Fibroblast of mammary gland (primary cell): ENCODE data around the gene IL1RL1.

ENCODE experiments used
- DNase-seq: peaks from one replicate; pipeline ENCODE4 v3.0.0-alpha.2; 2010; ENCODE audit warnings: low read depth
- H3K4me3 ChIP-seq: 2 replicates; pipeline ENCODE4 v1.5.1; 2011; ENCODE audit warnings: low read depth, mild to moderate bottlenecking, low read length, moderate library complexity; ENCODE audit not compliant: control insufficient read depth
- CTCF ChIP-seq: conservative IDR thresholded peaks from 2 replicates; pipeline ENCODE4 v1.5.1; 2011; ENCODE audit warnings: low read depth, low read length, inconsistent platforms; ENCODE audit not compliant: control insufficient read depth, insufficient read depth

Gene IL1RL1

GRCh38 chr2:102313025-102313424 is 1.7 kb downstream of the IL1RL1 start:
- no peak overlapping the region for H3K4me3 ChIP-seq
- no peak for TF ChIP-seq CTCF
- peak; percentile 93 for DNase-seq

- no peak overlapping the region for H3K4me3 ChIP-seq
- TF ChIP-seq CTCF, result no peak
- no peak for DNase-seq
Measured at GRCh38 chr2:102313471-102313870, 2.1 kb downstream of the IL1RL1 start.

GRCh38 chr2:102313950-102314349 is 2.6 kb downstream of the IL1RL1 start:
- no peak for TF ChIP-seq CTCF
- H3K4me3 ChIP-seq, result no peak overlapping the region
- DNase-seq, result peak; percentile 77

- no peak for DNase-seq
- no peak for TF ChIP-seq CTCF
- no peak overlapping the region for H3K4me3 ChIP-seq
Measured at GRCh38 chr2:102315921-102316320, 4.6 kb downstream of the IL1RL1 start.

GRCh38 chr2:102317715-102318114 is 6.4 kb downstream of the IL1RL1 start:
- no peak overlapping the region for H3K4me3 ChIP-seq
- no peak for DNase-seq
- no peak for TF ChIP-seq CTCF

- H3K4me3 ChIP-seq, result no peak overlapping the region
- TF ChIP-seq CTCF, result no peak
- DNase-seq, result no peak
Measured at GRCh38 chr2:102318437-102318836, 7.1 kb downstream of the IL1RL1 start.
